ENCODE measurements around the gene ZNF354C. TPM values are rescaled to one million over a fixed set of nuclear protein-coding genes. Genes with fewer than 3 reads are reported as not detected.

ZNF354C gene
- polyA plus RNA-seq, 1 experiment, result 2.0 TPM

- CTCF ChIA-PET, result no interaction called here
- POLR2A ChIA-PET, result no interaction called here
- Histone ChIP-seq H3K27me3 (ENCODE audit: control insufficient read depth, insufficient read depth, low read length) (no peaks in the 10 kb centered on the region), H3K36me3 (ENCODE audit: control insufficient read depth, insufficient read depth, low read length) (peaks cover 58% of the 10 kb centered on the region), H3K4me3 (ENCODE audit: low read depth, low read length) (no peak overlapping the region)
- DNase-seq (ENCODE audit: low read depth), result no peak
- TF ChIP-seq CTCF (IDR thresholded peaks at IDR 0.05; ENCODE audit: insufficient read depth, low read depth, low read length), result no peak
Observed at GRCh38 chr5:179126506-179126991, 66.4 kb downstream of the ZNF354C start.

- no peak overlapping the region for H3K4me3 ChIP-seq (ENCODE audit: low read depth, low read length)
- H3K27me3 ChIP-seq (ENCODE audit: control insufficient read depth, insufficient read depth, low read length), result no peaks in the 10 kb centered on the region
- no peak for DNase-seq (ENCODE audit: low read depth)
- H3K36me3 ChIP-seq (ENCODE audit: control insufficient read depth, insufficient read depth, low read length), result peaks cover 59% of the 10 kb centered on the region
- ChIA-PET POLR2A (no interaction called here), CTCF (no interaction called here)
- no peak for TF ChIP-seq CTCF (IDR thresholded peaks at IDR 0.05; ENCODE audit: insufficient read depth, low read depth, low read length)
Observed at GRCh38 chr5:179127136-179128040, 67.2 kb downstream of the ZNF354C start.

GRCh38 chr5:179128041-179128365 is 67.8 kb downstream of the ZNF354C start:
- CTCF ChIA-PET, result no interaction called here
- Histone ChIP-seq H3K36me3 (ENCODE audit: control insufficient read depth, insufficient read depth, low read length) (peaks cover 58% of the 10 kb centered on the region), H3K4me3 (ENCODE audit: low read depth, low read length) (no peak overlapping the region)

GRCh38 chr5:179128976-179129375 is 68.8 kb downstream of the ZNF354C start:
- TF ChIP-seq CTCF (IDR thresholded peaks at IDR 0.05; ENCODE audit: insufficient read depth, low read depth, low read length), result no peak
- POLR2A ChIA-PET, result no interaction called here
- CTCF ChIA-PET, result no interaction called here
- Histone ChIP-seq H3K36me3 (ENCODE audit: control insufficient read depth, insufficient read depth, low read length) (peaks cover 58% of the 10 kb centered on the region), H3K27me3 (ENCODE audit: control insufficient read depth, insufficient read depth, low read length) (no peaks in the 10 kb centered on the region), H3K4me3 (ENCODE audit: low read depth, low read length) (no peak overlapping the region)
- no peak for DNase-seq (ENCODE audit: low read depth)

More at GRCh38 chr5:179128041-179128365, 67.8 kb downstream of the ZNF354C start:
- TF ChIP-seq CTCF (IDR thresholded peaks at IDR 0.05; ENCODE audit: insufficient read depth, low read depth, low read length), result no peak
- no peaks in the 10 kb centered on the region for H3K27me3 ChIP-seq (ENCODE audit: control insufficient read depth, insufficient read depth, low read length)
- no peak for DNase-seq (ENCODE audit: low read depth)
- POLR2A ChIA-PET, result no interaction called here

- TF ChIP-seq CTCF (IDR thresholded peaks at IDR 0.05; ENCODE audit: insufficient read depth, low read depth, low read length), result no peak
- ChIA-PET CTCF (no interaction called here), POLR2A (no interaction called here)
- no peak overlapping the region for H3K4me3 ChIP-seq (ENCODE audit: low read depth, low read length)
- no peaks in the 10 kb centered on the region for H3K27me3 ChIP-seq (ENCODE audit: control insufficient read depth, insufficient read depth, low read length)
- H3K36me3 ChIP-seq (ENCODE audit: control insufficient read depth, insufficient read depth, low read length), result peaks cover 53% of the 10 kb centered on the region
- DNase-seq (ENCODE audit: low read depth), result no peak
Observed at GRCh38 chr5:179129607-179130071, 69.5 kb downstream of the ZNF354C start.

All from BJ (cell line).